Stomach (tissue), 4 donors: Measurements from ENCODE around the gene BID.

Experiments
- POLR2AphosphoS5 ChIP-seq, 3 donors: sonication (generic); formaldehyde crosslinking; IDR thresholded peaks; one replicate each; pipeline ENCODE4 v1.6.1; 2016; ENCODE audit warnings: antibody characterized with exemption in 3 of 3
- TF ChIP-seq, protein P1 (sequence below), 7 experiments: fragments of 450-650 bp in 4 of 7; fragments of 200-600 bp in 3 of 7; sonication (generic) in 3 of 7; IDR thresholded peaks; one replicate each; pipeline ENCODE4 v1.5.1; 2016 to 2019; ENCODE audit warnings: antibody characterized with exemption in 7 of 7, control low read depth in 2 of 7, mild to moderate bottlenecking in 1 of 7

- TF ChIP-seq, protein P1, sequence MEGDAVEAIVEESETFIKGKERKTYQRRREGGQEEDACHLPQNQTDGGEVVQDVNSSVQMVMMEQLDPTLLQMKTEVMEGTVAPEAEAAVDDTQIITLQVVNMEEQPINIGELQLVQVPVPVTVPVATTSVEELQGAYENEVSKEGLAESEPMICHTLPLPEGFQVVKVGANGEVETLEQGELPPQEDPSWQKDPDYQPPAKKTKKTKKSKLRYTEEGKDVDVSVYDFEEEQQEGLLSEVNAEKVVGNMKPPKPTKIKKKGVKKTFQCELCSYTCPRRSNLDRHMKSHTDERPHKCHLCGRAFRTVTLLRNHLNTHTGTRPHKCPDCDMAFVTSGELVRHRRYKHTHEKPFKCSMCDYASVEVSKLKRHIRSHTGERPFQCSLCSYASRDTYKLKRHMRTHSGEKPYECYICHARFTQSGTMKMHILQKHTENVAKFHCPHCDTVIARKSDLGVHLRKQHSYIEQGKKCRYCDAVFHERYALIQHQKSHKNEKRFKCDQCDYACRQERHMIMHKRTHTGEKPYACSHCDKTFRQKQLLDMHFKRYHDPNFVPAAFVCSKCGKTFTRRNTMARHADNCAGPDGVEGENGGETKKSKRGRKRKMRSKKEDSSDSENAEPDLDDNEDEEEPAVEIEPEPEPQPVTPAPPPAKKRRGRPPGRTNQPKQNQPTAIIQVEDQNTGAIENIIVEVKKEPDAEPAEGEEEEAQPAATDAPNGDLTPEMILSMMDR (IDR thresholded peaks at IDR 0.05), result no peak
- TF ChIP-seq POLR2AphosphoS5 (IDR thresholded peaks at IDR 0.05), result no peak
Measured at GRCh38 chr22:17775781-17776465, 1.7 kb upstream of the BID start.
